Pulmonary artery endothelial cell (primary cell): Measurements from ENCODE around the gene NGF. TPM values are rescaled to one million over a fixed set of nuclear protein-coding genes. Genes with fewer than 3 reads are reported as not detected.

Experiments
- DNase-seq: peaks from one replicate; pipeline ENCODE4 v3.0.0-alpha.2; 2011; ENCODE audit warnings: low read depth, low spot score
- total RNA-seq: library from RNA; depleted of rRNA; stranded (reverse); fragments of >200 nt; gene quantifications from 2 replicates; pipeline ENCODE4 v1.2.3, GENCODE V29; 2014

NGF gene
- total RNA-seq, 1 donor from 2014 or later = not detected

GRCh38 chr1:115336741-115337140 is 1.3 kb downstream of the NGF start:
- no peak for DNase-seq

GRCh38 chr1:115332813-115333608 is 5.0 kb downstream of the NGF start:
- DNase-seq = no peak

- DNase-seq = no peak
Observed at GRCh38 chr1:115331558-115332331, 6.3 kb downstream of the NGF start.

DNA sequence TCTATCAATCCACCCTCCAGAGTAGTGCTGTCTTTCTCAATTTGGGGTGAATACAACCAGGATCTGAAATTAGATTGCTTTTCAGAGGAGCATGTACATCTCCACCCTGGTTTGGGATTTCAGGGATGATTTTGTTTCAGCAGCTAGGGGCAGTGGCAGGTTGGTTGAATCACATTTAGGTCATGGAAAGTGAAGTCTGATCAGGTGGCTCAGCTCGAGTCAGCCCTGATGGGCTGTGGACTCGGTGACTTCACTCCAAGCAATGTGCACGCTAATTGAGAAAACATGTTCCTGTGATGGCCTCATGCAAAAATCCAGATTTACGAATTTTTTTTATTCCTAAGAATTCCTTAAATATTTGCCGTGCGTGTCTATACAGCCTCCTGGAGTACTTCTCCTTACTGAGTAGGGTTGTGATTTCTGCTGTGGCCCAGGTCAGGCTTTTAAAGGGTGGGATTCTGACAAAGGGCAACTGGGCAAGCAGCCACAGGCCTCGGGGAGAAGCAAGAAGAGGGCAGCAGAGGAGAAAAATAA is 7.5 kb downstream of the NGF start:
- no peak for DNase-seq

- DNase-seq = no peak
Observed at GRCh38 chr1:115329965-115330364, 8.1 kb downstream of the NGF start.

DNA sequence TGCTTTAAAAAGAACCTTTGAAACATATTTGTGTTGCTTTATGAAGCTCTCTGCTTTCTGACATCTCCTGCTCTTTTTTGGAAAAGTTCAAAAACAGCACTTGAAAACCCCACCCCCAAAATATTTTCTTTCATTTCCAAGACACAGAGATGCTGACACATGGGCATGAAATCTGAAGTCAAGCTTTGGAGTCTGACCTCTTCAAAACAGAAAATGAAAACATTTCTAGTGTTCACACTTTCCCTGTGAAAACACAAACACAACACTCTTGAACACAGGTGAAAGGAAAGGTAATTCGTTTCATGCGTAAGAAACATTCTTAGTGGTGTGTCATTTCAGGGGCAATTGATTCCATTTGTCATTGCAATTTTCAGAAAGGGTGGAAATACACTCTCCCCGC is 10.8 kb downstream of the NGF start:
- DNase-seq = no peak

DNA sequence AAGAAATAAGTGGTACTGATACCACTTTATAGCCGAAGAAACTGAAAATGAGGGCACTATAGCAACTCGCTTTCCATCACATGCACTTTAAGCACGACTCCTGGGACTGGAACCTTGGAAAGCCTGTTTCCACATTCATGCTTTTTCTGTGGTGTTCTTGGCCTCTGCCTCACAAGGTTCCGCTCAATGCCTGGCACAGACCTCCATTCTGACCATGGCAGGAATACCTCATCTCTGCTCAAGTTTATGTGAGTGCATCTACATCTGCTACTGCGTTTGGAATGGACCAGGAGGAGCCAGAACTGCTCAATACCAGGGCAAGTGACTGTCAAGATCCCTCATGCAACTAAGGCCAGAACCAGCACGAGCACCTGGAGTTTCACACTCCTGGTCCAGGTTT is 11.6 kb downstream of the NGF start:
- DNase-seq = no peak

DNA sequence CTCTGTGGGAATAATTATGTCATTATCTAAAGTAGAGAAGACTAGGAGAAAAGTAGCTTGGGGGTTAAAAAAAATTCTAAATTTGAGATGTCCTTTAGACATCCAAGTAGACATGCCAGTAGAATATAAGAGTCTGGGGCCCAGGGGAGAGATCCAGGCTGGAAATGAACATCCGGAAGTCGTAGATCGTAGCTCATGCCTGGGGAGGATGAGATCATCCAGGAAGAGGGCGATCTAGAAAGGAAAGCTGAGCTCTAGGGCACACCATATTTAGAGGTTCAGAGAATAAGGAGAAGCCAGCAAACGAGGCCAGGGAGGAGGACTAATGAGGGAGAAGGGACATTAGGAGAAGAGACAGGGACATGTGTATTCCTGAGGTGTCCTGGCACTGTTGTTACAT is 12.2 kb downstream of the NGF start:
- no peak for DNase-seq

DNA sequence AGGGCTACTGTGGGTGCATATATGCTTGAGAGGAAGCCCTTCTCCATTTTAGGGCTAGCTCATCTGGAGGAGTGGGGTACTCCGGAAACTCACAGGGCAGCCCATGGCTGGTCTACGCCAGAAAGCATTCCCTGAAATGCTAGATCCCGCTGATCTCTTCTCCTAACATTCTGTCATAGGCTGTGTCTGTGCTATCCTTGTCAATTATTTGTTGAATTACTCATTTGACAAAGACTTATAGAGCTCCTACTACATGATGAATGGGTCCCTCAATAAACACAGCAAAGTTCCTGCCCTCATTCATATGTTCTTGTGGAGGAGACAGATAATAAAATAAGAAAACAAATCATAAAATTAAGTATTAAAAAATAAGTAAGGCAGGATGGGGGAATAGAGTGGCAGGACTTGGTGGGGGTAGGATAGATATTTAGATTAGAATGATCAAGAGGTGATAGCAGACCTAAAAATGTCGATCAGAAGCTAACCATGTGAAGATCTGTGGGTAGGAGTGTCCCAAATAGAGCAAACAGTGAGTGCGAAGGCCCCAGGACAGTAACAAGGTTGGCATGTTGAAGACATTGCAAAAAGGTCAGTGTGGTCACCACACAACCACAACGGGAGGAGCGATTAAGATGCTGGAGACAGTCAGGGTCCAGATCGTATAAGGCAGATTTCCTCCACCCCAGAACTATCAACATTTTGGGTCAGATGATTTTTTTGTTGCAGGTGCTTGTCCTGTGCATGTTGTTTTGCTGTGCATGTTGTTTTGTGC is 13.2 kb downstream of the NGF start:
- DNase-seq = no peak

GRCh38 chr1:115323366-115324004 is 14.6 kb downstream of the NGF start:
- DNase-seq = no peak

- no peak for DNase-seq
Observed at GRCh38 chr1:115322631-115323030, 15.4 kb downstream of the NGF start.

- DNase-seq = no peak
Observed at GRCh38 chr1:115320377-115320776, 17.7 kb downstream of the NGF start.

- no peak for DNase-seq
Observed at GRCh38 chr1:115319706-115320105, 18.3 kb downstream of the NGF start.

- DNase-seq = no peak
Observed at GRCh38 chr1:115317101-115318012, 20.7 kb downstream of the NGF start.

DNA sequence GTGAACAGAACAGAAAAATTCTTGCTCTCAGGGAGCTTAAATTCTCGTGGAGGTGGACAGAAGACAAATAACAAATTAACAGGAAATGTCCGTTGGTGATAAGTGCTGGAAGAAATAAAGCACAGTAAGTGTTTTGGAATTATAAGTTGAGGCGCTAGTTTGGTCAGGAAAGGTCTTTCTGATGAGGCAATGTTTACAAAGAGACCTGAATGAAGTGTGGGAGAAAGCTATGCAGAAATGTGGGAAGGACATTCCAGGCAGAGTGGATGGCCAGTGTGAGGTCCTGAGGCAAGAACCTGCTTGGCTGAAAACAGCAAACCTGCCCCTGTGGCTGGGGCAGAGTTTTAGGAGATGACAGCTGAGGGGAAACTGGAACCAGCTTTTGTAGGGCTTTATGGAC is 23.3 kb downstream of the NGF start:
- no peak for DNase-seq

- DNase-seq = no peak
Observed at GRCh38 chr1:115314092-115314491, 24.0 kb downstream of the NGF start.

DNA sequence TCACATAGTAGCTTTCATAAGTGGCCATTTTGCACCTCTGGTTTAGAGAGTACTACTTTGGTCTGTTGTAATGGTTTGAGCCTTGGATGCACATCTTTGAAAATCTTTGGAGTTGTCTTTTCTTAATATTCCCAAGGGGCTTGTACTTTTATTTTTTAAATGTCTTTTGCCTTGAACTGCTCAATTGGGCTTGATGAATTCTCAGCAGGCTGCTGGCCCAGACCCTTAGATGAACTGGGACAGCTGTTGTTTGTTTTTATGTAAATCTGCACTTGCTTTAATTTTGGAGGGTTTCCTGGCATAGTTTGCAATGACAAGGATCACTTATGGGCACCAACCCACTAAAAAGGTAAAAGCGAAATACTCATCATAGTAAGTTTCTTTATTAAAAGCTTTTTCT is 24.9 kb downstream of the NGF start:
- no peak for DNase-seq

GRCh38 chr1:115312742-115313141 is 25.3 kb downstream of the NGF start:
- no peak for DNase-seq

- no peak for DNase-seq
Observed at GRCh38 chr1:115311474-115311989, 26.5 kb downstream of the NGF start.
